Ishikawa (cell line): ENCODE measurements around the gene SLC38A10.

Experiments used
- CREB1 ChIP-seq: IDR thresholded peaks from 2 replicates; pipeline ENCODE4 v1.6.1; 2012; ENCODE audit warnings: low read depth
- EGR1 ChIP-seq: IDR thresholded peaks from 2 replicates; pipeline ENCODE4 v1.6.1; 2012
- EP300 ChIP-seq: IDR thresholded peaks from 2 replicates; pipeline ENCODE4 v1.6.1; 2012; ENCODE audit warnings: borderline replicate concordance
- RAD21 ChIP-seq: IDR thresholded peaks from 2 replicates; pipeline ENCODE4 v1.6.1; 2012; ENCODE audit warnings: low read depth
- TAF1 ChIP-seq: IDR thresholded peaks from 2 replicates; pipeline ENCODE4 v1.6.1; 2012; ENCODE audit warnings: low read depth, mild to moderate bottlenecking
- TCF12 ChIP-seq: IDR thresholded peaks from 2 replicates; pipeline ENCODE4 v1.6.1; 2012; ENCODE audit warnings: low read depth
- TEAD4 ChIP-seq: IDR thresholded peaks from 2 replicates; pipeline ENCODE4 v1.6.1; 2012
- USF1 ChIP-seq: IDR thresholded peaks from 2 replicates; pipeline ENCODE4 v1.6.1; 2012
- YY1 ChIP-seq: IDR thresholded peaks from 2 replicates; pipeline ENCODE4 v1.6.1; 2012; ENCODE audit warnings: low read depth
- TF ChIP-seq, protein P1 (sequence below): IDR thresholded peaks from 2 replicates; pipeline ENCODE4 v1.6.1; 2012; ENCODE audit warnings: low read depth, mild to moderate bottlenecking

DNA sequence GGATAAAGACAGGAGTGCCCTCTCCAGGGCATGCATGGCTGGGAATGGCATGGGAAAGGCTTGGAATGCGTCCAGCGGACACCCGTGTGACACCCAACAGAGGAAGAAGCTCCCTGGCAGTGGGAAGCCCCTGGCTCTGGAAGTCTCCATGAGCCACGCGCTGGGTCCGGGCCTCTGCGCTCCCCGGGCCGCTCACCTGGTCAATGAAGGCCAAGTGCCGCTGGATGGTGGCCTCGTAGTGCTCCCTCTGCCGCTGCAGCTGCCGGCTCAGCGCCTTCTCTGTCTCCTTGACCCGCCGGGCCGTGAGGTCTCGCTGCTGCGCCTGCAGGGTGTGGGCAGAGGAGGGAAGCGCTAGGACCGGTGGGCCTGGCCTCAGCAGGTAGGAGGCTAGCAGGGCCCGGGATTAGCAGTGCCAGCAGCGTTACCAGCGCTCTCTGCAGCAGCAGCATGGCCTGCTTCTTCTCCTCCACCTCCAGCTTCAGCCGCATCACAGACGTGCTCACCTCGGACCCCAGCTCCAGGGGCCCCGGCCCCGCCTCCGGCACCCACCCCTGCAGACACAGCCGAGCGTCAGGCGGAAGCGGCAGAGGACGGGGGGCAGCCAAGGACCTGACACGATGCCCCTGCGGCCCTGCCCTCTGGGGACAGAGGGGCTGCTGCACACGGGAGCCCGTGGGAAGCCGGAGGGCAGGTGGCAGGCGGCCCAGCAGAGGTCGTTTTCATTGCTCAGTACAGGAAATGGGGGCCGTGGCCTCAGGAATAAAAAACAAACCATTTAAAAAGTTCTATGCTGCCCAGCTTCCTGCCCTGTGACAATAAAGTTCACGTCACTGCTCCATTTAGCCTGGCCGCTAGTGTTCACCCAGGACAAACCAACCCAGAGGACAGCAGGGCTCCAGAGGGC, 98.3 kb downstream of the SLC38A10 start:
- TF ChIP-seq EP300 = no peak
- TF ChIP-seq TAF1 = no peak
- no peak for TF ChIP-seq RAD21
- TF ChIP-seq TEAD4 = no peak
- TF ChIP-seq CREB1 = no peak
- TF ChIP-seq, protein P1, sequence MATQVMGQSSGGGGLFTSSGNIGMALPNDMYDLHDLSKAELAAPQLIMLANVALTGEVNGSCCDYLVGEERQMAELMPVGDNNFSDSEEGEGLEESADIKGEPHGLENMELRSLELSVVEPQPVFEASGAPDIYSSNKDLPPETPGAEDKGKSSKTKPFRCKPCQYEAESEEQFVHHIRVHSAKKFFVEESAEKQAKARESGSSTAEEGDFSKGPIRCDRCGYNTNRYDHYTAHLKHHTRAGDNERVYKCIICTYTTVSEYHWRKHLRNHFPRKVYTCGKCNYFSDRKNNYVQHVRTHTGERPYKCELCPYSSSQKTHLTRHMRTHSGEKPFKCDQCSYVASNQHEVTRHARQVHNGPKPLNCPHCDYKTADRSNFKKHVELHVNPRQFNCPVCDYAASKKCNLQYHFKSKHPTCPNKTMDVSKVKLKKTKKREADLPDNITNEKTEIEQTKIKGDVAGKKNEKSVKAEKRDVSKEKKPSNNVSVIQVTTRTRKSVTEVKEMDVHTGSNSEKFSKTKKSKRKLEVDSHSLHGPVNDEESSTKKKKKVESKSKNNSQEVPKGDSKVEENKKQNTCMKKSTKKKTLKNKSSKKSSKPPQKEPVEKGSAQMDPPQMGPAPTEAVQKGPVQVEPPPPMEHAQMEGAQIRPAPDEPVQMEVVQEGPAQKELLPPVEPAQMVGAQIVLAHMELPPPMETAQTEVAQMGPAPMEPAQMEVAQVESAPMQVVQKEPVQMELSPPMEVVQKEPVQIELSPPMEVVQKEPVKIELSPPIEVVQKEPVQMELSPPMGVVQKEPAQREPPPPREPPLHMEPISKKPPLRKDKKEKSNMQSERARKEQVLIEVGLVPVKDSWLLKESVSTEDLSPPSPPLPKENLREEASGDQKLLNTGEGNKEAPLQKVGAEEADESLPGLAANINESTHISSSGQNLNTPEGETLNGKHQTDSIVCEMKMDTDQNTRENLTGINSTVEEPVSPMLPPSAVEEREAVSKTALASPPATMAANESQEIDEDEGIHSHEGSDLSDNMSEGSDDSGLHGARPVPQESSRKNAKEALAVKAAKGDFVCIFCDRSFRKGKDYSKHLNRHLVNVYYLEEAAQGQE = no peak
- TF ChIP-seq TCF12 = no peak
- TF ChIP-seq EGR1 = no peak
- no peak for TF ChIP-seq USF1
- TF ChIP-seq YY1 = no peak
